HFF-Myc (cell line): ENCODE data around the gene LCE4A.

Experiments used
- DNase-seq: peaks from one replicate; pipeline ENCODE4 v3.0.0-alpha.2; 2011; ENCODE audit warnings: low read depth; ENCODE audit errors: extremely low read depth
- H3K4me3 ChIP-seq: replicated peaks from 2 replicates; pipeline ENCODE4 v1.5.1; 2011; ENCODE audit warnings: low read depth, mild to moderate bottlenecking, control low read depth, low read length
- CTCF ChIP-seq: IDR thresholded peaks from 2 replicates; pipeline ENCODE4 v1.5.1; 2012; ENCODE audit warnings: mild to moderate bottlenecking, low read depth, low read length, control low read depth; ENCODE audit errors: missing control alignments

Gene LCE4A

GRCh38 chr1:152745765-152746444, 37.9 kb downstream of the LCE4A start:
- no peak overlapping the region for H3K4me3 ChIP-seq
- TF ChIP-seq CTCF, result no peak
- DNase-seq, result no peak

GRCh38 chr1:152747831-152748230, 39.9 kb downstream of the LCE4A start:
- DNase-seq, result no peak
- H3K4me3 ChIP-seq, result no peak overlapping the region
- TF ChIP-seq CTCF, result no peak

- no peak for TF ChIP-seq CTCF
- DNase-seq, result no peak
- no peak overlapping the region for H3K4me3 ChIP-seq
Measured at GRCh38 chr1:152752225-152752624, 44.3 kb downstream of the LCE4A start.

GRCh38 chr1:152753586-152753985, 45.6 kb downstream of the LCE4A start:
- DNase-seq, result no peak
- TF ChIP-seq CTCF, result no peak
- H3K4me3 ChIP-seq, result no peak overlapping the region

- no peak for DNase-seq
- TF ChIP-seq CTCF, result no peak
Measured at GRCh38 chr1:152756872-152757271, 48.9 kb downstream of the LCE4A start.

GRCh38 chr1:152757747-152758146, 49.8 kb downstream of the LCE4A start, which contains the start of gene KPRP:
Gene KPRP, plus strand, starts transcription at chr1:152758025. Its CDS starts 1,564 bp downstream, at chr1:152759589.
- H3K4me3 ChIP-seq, result no peak within 1 kb of the TSS
- DNase-seq, result no peak
- no peak for TF ChIP-seq CTCF

More at GRCh38 chr1:152756872-152757271, 48.9 kb downstream of the LCE4A start:
- H3K4me3 ChIP-seq, result no peak overlapping the region

- no peak for DNase-seq
- TF ChIP-seq CTCF, result no peak
- H3K4me3 ChIP-seq, result no peak overlapping the region
Measured at GRCh38 chr1:152758636-152759035, 50.7 kb downstream of the LCE4A start.
